GM18519 (cell line): ENCODE data around the gene GRK3.
"Not testable (repeated sequence)": the region's sequence is repeated elsewhere in the genome, so short reads cannot be mapped to it uniquely, and the experiment has no call there.

Experiments used
- ATAC-seq: cut with Tn5 transposase; IDR thresholded peaks from one replicate; pipeline ENCODE4 v1.9.1; 2021; ENCODE audit warnings: mild to moderate bottlenecking, moderate library complexity; ENCODE audit not compliant: unreplicated experiment, low FRiP score

GRK3 gene

DNA sequence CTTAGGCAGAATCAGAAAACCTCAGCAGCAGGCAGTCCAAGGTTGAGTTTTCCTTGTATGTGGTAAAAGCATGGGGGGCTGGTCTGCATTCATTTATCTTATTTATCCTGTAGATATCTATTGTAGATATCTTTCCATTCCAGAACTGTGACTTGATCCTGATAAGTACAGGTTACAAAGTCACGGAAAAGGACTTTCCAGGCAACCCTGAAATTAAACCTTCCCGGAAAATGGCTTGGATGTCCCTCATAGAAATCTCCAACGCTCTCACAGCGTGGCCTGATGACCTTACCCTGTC is 128.7 kb downstream of the GRK3 start:
- ATAC-seq = no peak

DNA sequence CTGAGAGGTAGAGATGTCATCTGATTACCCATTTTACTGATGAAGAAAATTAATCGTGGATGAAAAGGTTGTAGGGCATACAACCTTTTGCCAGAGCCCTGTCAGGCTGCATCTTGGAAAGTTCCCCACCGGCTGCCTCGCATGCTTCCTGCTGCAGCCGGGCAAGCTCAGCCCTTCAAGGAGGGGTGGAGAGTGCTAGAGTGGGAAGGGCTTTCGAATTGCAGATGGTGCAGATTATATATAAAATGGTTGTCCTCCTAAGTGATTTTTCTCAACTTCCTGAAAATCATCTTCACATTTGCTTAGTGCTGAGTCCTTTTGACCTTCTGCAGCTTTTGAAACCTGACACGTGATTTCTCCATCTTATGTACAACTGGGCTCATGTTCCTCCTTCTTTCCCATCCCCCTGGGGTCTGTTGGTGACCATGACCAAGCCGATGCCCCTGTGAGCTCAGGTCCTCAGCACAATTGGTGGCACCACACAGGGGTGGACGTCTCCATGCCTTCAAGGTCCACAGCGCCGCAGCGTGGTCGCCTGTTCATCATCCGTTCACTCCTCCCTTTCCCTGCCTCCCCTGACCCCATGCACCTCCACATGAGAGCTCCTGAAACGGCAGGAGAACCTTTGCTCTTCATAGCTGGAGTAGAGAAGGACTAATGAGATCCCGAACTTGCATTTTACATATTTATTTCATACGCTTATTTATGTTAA is 129.9 kb downstream of the GRK3 start:
- ATAC-seq = no peak

DNA sequence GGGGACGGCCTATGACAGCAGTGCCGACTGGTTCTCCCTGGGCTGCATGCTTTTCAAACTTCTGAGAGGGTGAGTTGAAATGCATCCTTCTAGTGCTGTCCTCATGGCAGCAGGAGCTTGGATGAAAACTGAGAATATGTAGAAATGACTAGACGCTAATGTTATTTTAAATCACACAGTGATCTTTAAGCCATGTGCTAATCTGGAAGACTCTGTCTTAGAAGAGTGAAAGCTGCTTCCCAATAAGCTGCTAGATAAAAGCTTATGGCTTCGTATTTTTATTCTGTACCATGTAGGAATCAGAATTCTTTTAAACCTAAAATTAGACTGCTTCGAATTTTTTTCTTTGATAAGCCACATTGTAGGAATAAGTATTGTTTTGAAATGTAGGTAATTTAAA is 130.7 kb downstream of the GRK3 start:
- ATAC-seq = no peak

DNA sequence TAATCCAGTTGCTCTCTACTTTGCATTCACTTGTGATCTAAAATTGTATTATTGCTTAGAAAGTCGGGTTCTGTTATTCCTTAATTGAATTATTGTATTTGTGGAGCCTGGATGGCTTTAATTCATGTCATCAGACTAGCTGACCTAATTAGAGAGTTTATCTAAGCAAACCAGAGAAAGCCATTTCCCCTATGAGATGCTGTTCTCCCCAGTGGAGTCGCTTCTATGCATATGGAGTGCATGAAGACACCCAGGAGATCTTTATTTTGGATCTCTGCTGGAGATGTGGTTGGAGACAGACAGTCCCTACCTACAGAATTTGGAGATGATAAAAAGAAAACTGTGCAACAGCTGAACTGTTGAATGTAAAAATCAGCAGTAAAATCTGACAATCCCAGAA is 132.3 kb downstream of the GRK3 start:
- ATAC-seq = no peak

DNA sequence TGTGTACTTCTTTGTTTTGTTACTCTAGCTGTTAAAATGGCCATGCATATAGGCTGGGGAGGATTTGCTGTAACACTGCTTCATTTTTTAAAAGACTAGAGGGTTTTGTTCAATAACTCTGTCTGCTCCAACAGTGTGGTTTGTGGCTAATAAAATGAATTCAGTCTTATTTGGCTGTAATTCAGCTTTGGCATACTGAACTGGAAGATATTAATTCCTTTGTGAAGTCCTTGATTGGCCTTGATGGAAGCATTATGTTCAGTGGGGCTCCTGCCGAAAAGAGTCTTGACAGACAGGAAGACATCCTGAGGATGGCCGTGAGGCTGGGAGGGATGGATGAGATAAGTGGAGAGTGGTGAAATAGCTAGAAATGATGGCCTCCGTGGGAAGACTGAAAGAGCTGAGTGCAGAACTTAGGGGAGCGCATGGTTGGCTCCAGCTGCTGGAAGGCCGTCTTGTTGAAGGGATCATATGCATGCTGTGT is 132.7 kb downstream of the GRK3 start:
- ATAC-seq = no peak

DNA sequence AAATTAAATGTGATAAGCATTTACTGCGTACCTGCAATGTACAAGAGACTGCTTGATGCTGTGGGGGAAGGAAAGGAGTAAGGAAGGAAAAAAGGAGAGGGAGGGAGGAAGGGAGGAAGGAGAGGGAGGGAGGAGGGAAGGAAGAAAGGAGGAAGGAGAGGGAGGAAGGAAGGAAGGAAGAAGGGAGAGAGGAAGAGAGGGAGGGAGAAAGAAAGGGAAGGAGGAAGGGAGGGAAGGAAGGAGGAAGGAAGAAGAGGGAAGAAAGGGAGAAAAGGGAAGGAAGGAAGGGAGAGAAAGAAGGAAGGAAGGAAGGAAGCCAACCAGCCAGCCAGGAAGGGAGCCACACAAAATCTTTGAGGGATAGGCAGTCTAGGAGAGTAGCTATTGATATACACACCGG is 133.5 kb downstream of the GRK3 start:
- ATAC-seq = no peak

DNA sequence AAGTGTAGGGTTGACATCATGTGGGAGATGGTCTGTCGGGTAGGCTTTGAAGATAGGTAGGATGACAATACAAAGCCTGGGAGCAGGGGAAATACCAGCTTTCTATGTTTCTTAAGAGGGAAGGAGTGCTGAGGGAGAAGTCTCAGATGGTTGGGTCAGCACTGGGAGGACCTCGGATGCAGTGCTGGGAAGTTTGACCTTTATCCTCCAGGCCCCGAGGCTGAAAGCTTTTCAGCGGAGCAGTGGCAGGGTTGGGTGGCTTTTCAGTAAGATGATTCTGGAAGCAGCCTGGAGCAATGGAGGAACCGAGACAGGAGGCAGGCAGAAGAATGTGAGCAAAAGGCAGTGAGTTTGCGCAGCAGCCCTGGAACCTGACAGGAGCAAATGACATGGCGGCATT is 134.0 kb downstream of the GRK3 start:
- ATAC-seq = no peak

DNA sequence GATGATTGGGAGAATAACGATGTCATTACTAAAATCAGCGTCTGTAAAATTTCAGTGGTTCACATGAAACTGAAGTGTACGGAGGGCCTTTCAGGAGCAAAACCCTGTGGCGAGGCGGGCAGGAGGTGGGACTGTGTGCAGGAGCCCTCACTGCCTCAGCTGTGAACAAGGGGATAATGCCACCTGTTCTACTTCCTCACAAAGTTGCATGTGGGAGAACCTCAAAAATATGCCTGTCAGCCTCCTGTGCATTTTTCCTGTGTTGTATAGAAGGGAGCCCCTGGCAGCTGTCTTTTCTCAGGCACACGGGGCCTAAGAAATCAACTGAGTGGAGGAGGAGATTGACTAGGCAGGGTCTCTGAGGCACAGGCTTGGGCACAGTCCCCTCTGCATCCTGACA is 134.5 kb downstream of the GRK3 start:
- no peak for ATAC-seq

GRCh38 chr22:25701056-25701780 is 136.7 kb downstream of the GRK3 start:
- ATAC-seq = no peak

DNA sequence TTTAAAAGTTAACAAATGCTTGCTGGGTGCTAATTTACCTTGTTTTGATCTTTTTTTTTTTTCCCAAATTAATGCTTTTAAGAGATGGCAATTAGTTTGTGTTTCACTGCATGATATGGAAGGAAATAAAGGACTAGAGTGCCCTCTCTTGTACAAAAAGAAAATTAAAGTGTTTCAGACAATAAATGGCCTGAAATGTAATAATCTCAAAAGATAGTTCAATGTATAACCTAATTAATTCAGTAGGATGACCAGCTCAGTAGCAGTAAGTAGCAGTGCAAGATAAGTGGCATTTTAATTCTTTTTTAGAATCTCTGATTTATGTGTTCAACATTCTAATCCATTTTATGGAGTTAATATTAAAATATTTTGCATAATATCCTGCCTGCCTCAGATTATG is 137.6 kb downstream of the GRK3 start:
- ATAC-seq = no peak

GRCh38 chr22:25702571-25703167 is 138.2 kb downstream of the GRK3 start:
- no peak for ATAC-seq

DNA sequence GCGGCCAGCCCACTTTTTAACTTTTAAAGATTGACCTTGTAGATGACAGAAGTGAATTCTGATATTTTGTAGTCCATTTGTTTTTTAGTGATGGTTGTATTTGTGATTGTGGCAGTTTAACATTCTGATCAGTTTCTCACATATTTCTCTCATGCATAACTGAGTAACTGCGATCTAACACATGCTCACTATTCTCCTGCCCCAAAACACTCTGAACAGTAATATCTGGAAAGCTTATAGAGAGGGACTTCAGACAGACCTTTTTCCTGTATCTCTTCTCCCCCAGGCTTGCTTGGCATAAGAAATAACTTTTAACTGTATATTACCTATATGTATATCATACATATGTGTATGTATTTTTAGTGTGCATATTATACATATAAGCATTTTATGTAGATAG is 140.2 kb downstream of the GRK3 start:
- ATAC-seq = no peak

DNA sequence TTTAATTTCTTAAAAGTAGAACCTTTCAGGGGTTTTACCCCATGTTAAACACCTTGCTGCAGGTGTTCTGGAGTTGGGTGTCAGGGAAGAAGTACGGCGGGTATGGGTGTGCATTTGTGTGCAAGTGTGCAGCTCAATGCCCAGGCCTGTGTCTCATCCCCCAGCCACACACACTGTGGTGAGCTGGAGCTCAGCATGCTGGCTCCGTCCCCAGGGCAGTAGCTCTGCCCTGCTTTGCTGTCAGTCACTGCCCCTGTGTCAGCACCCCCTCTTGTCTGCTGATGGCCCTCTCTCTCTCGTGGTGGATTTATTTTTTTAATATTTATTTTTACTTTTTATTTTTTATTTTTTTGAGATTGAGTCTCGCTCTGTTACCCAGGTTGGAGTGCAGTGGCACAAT is 141.7 kb downstream of the GRK3 start:
- no peak for ATAC-seq

GRCh38 chr22:25708430-25708829 is 144.0 kb downstream of the GRK3 start:
- not testable (repeated sequence) for ATAC-seq

DNA sequence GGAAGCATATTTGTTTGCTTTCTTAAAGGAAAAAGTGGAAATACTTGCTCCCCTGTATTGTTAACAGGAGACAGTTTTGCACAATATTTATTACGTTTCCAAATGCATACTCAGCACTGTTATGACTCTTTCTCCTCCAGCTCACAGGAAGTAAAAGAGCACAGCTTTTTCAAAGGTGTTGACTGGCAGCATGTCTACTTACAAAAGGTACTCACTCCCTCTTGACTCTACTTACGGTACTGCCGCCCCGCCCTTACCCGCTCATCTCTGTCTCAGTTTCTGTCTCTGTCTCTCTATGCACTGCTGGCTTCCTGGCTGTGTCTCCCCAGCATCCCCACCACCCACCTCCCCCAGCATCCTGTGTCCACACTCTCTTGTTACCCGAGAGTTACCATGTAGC is 145.3 kb downstream of the GRK3 start:
- ATAC-seq = no peak

- no peak for ATAC-seq
These were observed 146.0 kb downstream of the GRK3 start for GRCh38 chr22:25710501-25710900.

DNA sequence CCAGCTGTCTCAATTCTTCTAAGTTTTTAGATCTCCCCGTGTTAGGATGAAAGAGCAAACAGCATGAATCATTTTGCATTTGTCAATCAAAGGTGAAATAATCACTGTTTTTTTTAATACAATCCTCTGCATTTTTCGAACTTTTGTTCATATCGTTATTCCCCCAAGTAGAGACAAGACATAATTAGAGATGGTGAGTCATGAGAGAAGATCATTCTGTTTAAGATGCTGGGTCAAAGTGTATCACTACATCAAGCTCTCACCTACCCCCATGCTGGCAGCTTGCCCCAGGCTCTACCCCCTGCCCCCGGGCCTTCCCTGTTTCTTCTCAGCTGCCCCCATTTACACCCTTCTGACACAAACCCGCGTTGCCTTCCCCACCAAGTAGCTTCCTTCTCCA is 147.0 kb downstream of the GRK3 start:
- ATAC-seq = no peak

- ATAC-seq = no peak
These were observed 148.4 kb downstream of the GRK3 start for GRCh38 chr22:25712661-25713400.

GRCh38 chr22:25714070-25714469 is 149.6 kb downstream of the GRK3 start:
- no peak for ATAC-seq

GRCh38 chr22:25714739-25715138 is 150.3 kb downstream of the GRK3 start:
- no peak for ATAC-seq

DNA sequence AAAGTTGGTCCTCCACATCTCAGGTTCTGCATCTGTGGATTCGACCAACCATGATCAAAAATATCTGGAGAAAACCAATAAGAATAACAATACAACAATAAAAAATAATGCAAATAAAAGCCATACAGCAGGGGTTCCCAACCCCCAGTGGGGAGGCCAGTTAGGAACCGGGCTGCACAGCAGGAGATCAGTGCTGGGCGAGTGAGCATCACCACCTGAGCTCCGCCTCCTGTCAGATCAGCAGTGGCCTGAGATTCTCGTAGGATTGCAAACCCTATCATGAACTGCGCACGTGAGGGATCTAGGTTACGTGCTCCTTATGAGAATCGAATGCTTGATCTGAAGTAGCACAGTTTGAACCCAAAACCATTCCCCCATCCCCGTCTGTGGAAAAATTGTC is 152.2 kb downstream of the GRK3 start:
- no peak for ATAC-seq
